HL-60 (cell line): ENCODE data around the gene RNF214.

ENCODE experiments used
- DNase-seq, 2 experiments: peaks; one replicate each; pipeline ENCODE4 v3.0.0-alpha.2; 2010 to 2020; ENCODE audit warnings: low read depth in 1 of 2, low spot score in 1 of 2
- H3K27ac ChIP-seq: fragments of 250-450 bp; sonication (Bioruptor Pico); replicated peaks from 2 replicates; pipeline ENCODE4 v1.5.1; 2020; ENCODE audit warnings: mild to moderate bottlenecking, moderate library complexity
- H3K27me3 ChIP-seq: fragments of 250-450 bp; sonication (Bioruptor Pico); 2 replicates; pipeline ENCODE4 v1.5.1; 2021; ENCODE audit warnings: mild to moderate bottlenecking, moderate library complexity; ENCODE audit not compliant: insufficient read depth, poor library complexity, severe bottlenecking
- H3K4me3 ChIP-seq: replicated peaks from 2 replicates; pipeline ENCODE4 v1.5.1; 2011; ENCODE audit warnings: mild to moderate bottlenecking, control low read depth, low read length; ENCODE audit not compliant: insufficient read depth
- CTCF ChIP-seq: IDR thresholded peaks from one replicate; pipeline ENCODE4 v1.5.1; 2011; ENCODE audit warnings: low read length, control low read depth, inconsistent platforms; ENCODE audit not compliant: insufficient read depth
- GABPA ChIP-seq: IDR thresholded peaks from 2 replicates; pipeline ENCODE4 v1.6.1; 2012; ENCODE audit warnings: low read depth
- POLR2AphosphoS5 ChIP-seq: IDR thresholded peaks from 2 replicates; pipeline ENCODE4 v1.6.1; 2012; ENCODE audit warnings: low read depth
- REST ChIP-seq: IDR thresholded peaks from 2 replicates; pipeline ENCODE4 v1.6.1; 2012; ENCODE audit warnings: low read depth; ENCODE audit not compliant: insufficient replicate concordance
- SPI1 ChIP-seq: IDR thresholded peaks from 2 replicates; pipeline ENCODE4 v1.6.1; 2012; ENCODE audit warnings: low read depth, mild to moderate bottlenecking, borderline replicate concordance

Gene RNF214

GRCh38 chr11:117187799-117188481 is 44.5 kb upstream of the RNF214 start:
- DNase-seq = no peak
- Histone ChIP-seq H3K27me3 (no peaks in the 10 kb centered on the region), H3K4me3 (no peak overlapping the region), H3K27ac (no peak overlapping the region)
- TF ChIP-seq SPI1 (no peak), REST (no peak), POLR2AphosphoS5 (no peak), GABPA (no peak), CTCF (no peak)

GRCh38 chr11:117188620-117189081 is 43.8 kb upstream of the RNF214 start:
- no peak overlapping the region for H3K4me3 ChIP-seq
- H3K27ac ChIP-seq = no peak overlapping the region
- no peak for DNase-seq
- TF ChIP-seq POLR2AphosphoS5 (no peak), REST (no peak), GABPA (no peak)
- no peaks in the 10 kb centered on the region for H3K27me3 ChIP-seq

GRCh38 chr11:117189191-117189940 is 43.1 kb upstream of the RNF214 start:
- Histone ChIP-seq H3K4me3 (no peak overlapping the region), H3K27ac (no peak overlapping the region), H3K27me3 (no peaks in the 10 kb centered on the region)
- peak in 1 of 2 experiments; percentile 72 for DNase-seq
- TF ChIP-seq REST (no peak), POLR2AphosphoS5 (no peak), SPI1 (no peak), CTCF (no peak)
